ENCODE data around the gene DESI2. TPM values are rescaled to one million over a fixed set of nuclear protein-coding genes. Genes with fewer than 3 reads are reported as not detected.

Gene DESI2
- total RNA-seq, 1 donor, result 42.0 TPM

- TF ChIP-seq CTCF (IDR thresholded peaks at IDR 0.05; ENCODE audit: extremely low read depth, low read depth, low read length), result no peak
- Histone ChIP-seq H2AFZ (ENCODE audit: low read length) (no peak overlapping the region), H3K4me3 (ENCODE audit: insufficient read depth, low read length) (no peak overlapping the region), H3K4me2 (ENCODE audit: insufficient read depth, low read length) (no peak overlapping the region), H3K9me3 (ENCODE audit: low read depth, low read length) (no peaks in the 10 kb centered on the region), H3K4me1 (ENCODE audit: insufficient read depth, low read length) (no peaks in the 10 kb centered on the region), H3K27ac (ENCODE audit: low read depth, low read length) (no peak overlapping the region), H3K79me2 (ENCODE audit: insufficient read depth, low read length) (no peaks in the 10 kb centered on the region), H3K27me3 (ENCODE audit: insufficient read depth, low read length) (no peaks in the 10 kb centered on the region), H3K36me3 (ENCODE audit: insufficient read depth, low read length) (no peaks in the 10 kb centered on the region), H4K20me1 (ENCODE audit: insufficient read depth, low read length) (no peaks in the 10 kb centered on the region)
- DNase-seq (ENCODE audit: insufficient read length, low spot score, missing footprints), result no peak
Observed at GRCh38 chr1:244741692-244742091, 88.8 kb downstream of the DESI2 start.

GRCh38 chr1:244749230-244750016 lies 96.5 kb downstream of the DESI2 start:
- H3K79me2 ChIP-seq (ENCODE audit: insufficient read depth, low read length), result no peaks in the 10 kb centered on the region
- H3K4me1 ChIP-seq (ENCODE audit: insufficient read depth, low read length), result no peaks in the 10 kb centered on the region
- TF ChIP-seq CTCF (IDR thresholded peaks at IDR 0.05; ENCODE audit: extremely low read depth, low read depth, low read length), result no peak
- H3K27ac ChIP-seq (ENCODE audit: low read depth, low read length), result no peak overlapping the region
- no peak for DNase-seq (ENCODE audit: insufficient read length, low spot score, missing footprints)
- H3K4me2 ChIP-seq (ENCODE audit: insufficient read depth, low read length), result no peak overlapping the region
- H2AFZ ChIP-seq (ENCODE audit: low read length), result no peak overlapping the region
- H4K20me1 ChIP-seq (ENCODE audit: insufficient read depth, low read length), result no peaks in the 10 kb centered on the region
- no peaks in the 10 kb centered on the region for H3K9me3 ChIP-seq (ENCODE audit: low read depth, low read length)
- no peaks in the 10 kb centered on the region for H3K27me3 ChIP-seq (ENCODE audit: insufficient read depth, low read length)
- no peak overlapping the region for H3K4me3 ChIP-seq (ENCODE audit: insufficient read depth, low read length)
- H3K36me3 ChIP-seq (ENCODE audit: insufficient read depth, low read length), result no peaks in the 10 kb centered on the region

GRCh38 chr1:244751271-244751895 lies 98.5 kb downstream of the DESI2 start:
- H3K27ac ChIP-seq (ENCODE audit: low read depth, low read length), result no peak overlapping the region
- no peak for TF ChIP-seq CTCF (IDR thresholded peaks at IDR 0.05; ENCODE audit: extremely low read depth, low read depth, low read length)
- no peak overlapping the region for H3K4me3 ChIP-seq (ENCODE audit: insufficient read depth, low read length)
- no peaks in the 10 kb centered on the region for H4K20me1 ChIP-seq (ENCODE audit: insufficient read depth, low read length)
- H2AFZ ChIP-seq (ENCODE audit: low read length), result no peak overlapping the region
- H3K27me3 ChIP-seq (ENCODE audit: insufficient read depth, low read length), result no peaks in the 10 kb centered on the region
- no peaks in the 10 kb centered on the region for H3K36me3 ChIP-seq (ENCODE audit: insufficient read depth, low read length)
- no peaks in the 10 kb centered on the region for H3K79me2 ChIP-seq (ENCODE audit: insufficient read depth, low read length)
- no peaks in the 10 kb centered on the region for H3K4me1 ChIP-seq (ENCODE audit: insufficient read depth, low read length)
- H3K4me2 ChIP-seq (ENCODE audit: insufficient read depth, low read length), result no peak overlapping the region
- no peak for DNase-seq (ENCODE audit: insufficient read length, low spot score, missing footprints)
- H3K9me3 ChIP-seq (ENCODE audit: low read depth, low read length), result no peaks in the 10 kb centered on the region

GRCh38 chr1:244755673-244756072 lies 102.7 kb downstream of the DESI2 start:
- TF ChIP-seq CTCF (IDR thresholded peaks at IDR 0.05; ENCODE audit: extremely low read depth, low read depth, low read length), result no peak
- Histone ChIP-seq H3K27me3 (ENCODE audit: insufficient read depth, low read length) (no peaks in the 10 kb centered on the region), H2AFZ (ENCODE audit: low read length) (no peak overlapping the region), H3K4me3 (ENCODE audit: insufficient read depth, low read length) (no peak overlapping the region), H3K79me2 (ENCODE audit: insufficient read depth, low read length) (no peaks in the 10 kb centered on the region), H4K20me1 (ENCODE audit: insufficient read depth, low read length) (no peaks in the 10 kb centered on the region), H3K4me2 (ENCODE audit: insufficient read depth, low read length) (no peak overlapping the region), H3K4me1 (ENCODE audit: insufficient read depth, low read length) (peaks cover 7% of the 10 kb centered on the region), H3K9me3 (ENCODE audit: low read depth, low read length) (no peaks in the 10 kb centered on the region), H3K27ac (ENCODE audit: low read depth, low read length) (no peak overlapping the region), H3K36me3 (ENCODE audit: insufficient read depth, low read length) (no peaks in the 10 kb centered on the region)
- no peak for DNase-seq (ENCODE audit: insufficient read length, low spot score, missing footprints)

Measured in osteoblast (primary cell).